WTC11 (cell line): ENCODE results near the gene ADGRF1.

Experiments
- CTCF ChIP-seq: fragments of 200-600 bp; IDR thresholded peaks from 2 replicates; pipeline ENCODE4 v1.8.0; 2022; ENCODE audit warnings: antibody characterized with exemption
- GABPB1 ChIP-seq: sonication (generic); formaldehyde crosslinking; IDR thresholded peaks from 2 replicates; pipeline ENCODE4 v1.8.1; 2023; ENCODE audit warnings: mild to moderate bottlenecking, missing genetic modification reagents
- MLX ChIP-seq: sonication (generic); formaldehyde crosslinking; IDR thresholded peaks from 2 replicates; pipeline ENCODE4 v1.8.1; 2023; ENCODE audit warnings: mild to moderate bottlenecking, missing genetic modification reagents, moderate library complexity
- MYBL2 ChIP-seq: sonication (generic); formaldehyde crosslinking; IDR thresholded peaks from 2 replicates; pipeline ENCODE4 v1.8.1; 2023; ENCODE audit warnings: mild to moderate bottlenecking, moderate library complexity, missing genetic modification reagents
- SP1 ChIP-seq: sonication (generic); formaldehyde crosslinking; conservative IDR thresholded peaks from 2 replicates; pipeline ENCODE4 v1.8.1; 2022; ENCODE audit warnings: missing genetic modification reagents
- TEAD1 ChIP-seq: sonication (generic); formaldehyde crosslinking; IDR thresholded peaks from 2 replicates; pipeline ENCODE4 v1.8.0; 2022; ENCODE audit warnings: mild to moderate bottlenecking, missing genetic modification reagents
- ZNF232 ChIP-seq: sonication (generic); formaldehyde crosslinking; IDR thresholded peaks from 2 replicates; pipeline ENCODE4 v1.8.0; 2022; ENCODE audit warnings: mild to moderate bottlenecking, missing genetic modification reagents
- ZNF263 ChIP-seq: sonication (generic); formaldehyde crosslinking; IDR thresholded peaks from 2 replicates; pipeline ENCODE4 v1.8.1; 2022; ENCODE audit warnings: low read depth, mild to moderate bottlenecking, moderate library complexity, missing genetic modification reagents
- ZNF317 ChIP-seq: sonication (generic); formaldehyde crosslinking; IDR thresholded peaks from 2 replicates; pipeline ENCODE4 v1.8.1; 2023; ENCODE audit warnings: low read depth, mild to moderate bottlenecking, moderate library complexity, missing genetic modification reagents, borderline replicate concordance
- ZSCAN18 ChIP-seq: fragments of 250-450 bp; sonication (Bioruptor Pico); IDR thresholded peaks from 2 replicates; pipeline ENCODE4 v2.1.2; 2022; ENCODE audit warnings: mild to moderate bottlenecking, moderate library complexity
- TF ChIP-seq, protein P1 (sequence below): sonication (generic); formaldehyde crosslinking; IDR thresholded peaks from 2 replicates; pipeline ENCODE4 v1.8.1; 2022; ENCODE audit warnings: low read depth, mild to moderate bottlenecking, moderate library complexity, missing genetic modification reagents, borderline replicate concordance
- TF ChIP-seq, protein P2 (sequence below): sonication (generic); formaldehyde crosslinking; IDR thresholded peaks from 2 replicates; pipeline ENCODE4 v1.8.0; 2022; ENCODE audit warnings: mild to moderate bottlenecking, missing genetic modification reagents

GRCh38 chr6:46948699-46949098, 93.4 kb downstream of the ADGRF1 start:
- TF ChIP-seq MLX (CRISPR knock-in tag) (no peak), CTCF (no peak), TEAD1 (CRISPR knock-in tag) (no peak), GABPB1 (CRISPR knock-in tag) (no peak), ZNF317 (no peak), SP1 (CRISPR knock-in tag) (no peak), MYBL2 (CRISPR knock-in tag) (no peak), ZSCAN18 (no peak), ZNF263 (CRISPR knock-in tag) (no peak), ZNF232 (no peak)
- TF ChIP-seq, protein P1, sequence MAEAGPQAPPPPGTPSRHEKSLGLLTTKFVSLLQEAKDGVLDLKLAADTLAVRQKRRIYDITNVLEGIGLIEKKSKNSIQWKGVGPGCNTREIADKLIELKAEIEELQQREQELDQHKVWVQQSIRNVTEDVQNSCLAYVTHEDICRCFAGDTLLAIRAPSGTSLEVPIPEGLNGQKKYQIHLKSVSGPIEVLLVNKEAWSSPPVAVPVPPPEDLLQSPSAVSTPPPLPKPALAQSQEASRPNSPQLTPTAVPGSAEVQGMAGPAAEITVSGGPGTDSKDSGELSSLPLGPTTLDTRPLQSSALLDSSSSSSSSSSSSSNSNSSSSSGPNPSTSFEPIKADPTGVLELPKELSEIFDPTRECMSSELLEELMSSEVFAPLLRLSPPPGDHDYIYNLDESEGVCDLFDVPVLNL: no peak
- TF ChIP-seq, protein P2, sequence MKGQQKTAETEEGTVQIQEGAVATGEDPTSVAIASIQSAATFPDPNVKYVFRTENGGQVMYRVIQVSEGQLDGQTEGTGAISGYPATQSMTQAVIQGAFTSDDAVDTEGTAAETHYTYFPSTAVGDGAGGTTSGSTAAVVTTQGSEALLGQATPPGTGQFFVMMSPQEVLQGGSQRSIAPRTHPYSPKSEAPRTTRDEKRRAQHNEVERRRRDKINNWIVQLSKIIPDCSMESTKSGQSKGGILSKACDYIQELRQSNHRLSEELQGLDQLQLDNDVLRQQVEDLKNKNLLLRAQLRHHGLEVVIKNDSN (CRISPR knock-in tag): no peak
